GM21529 (cell line): Measurements from ENCODE around the gene STK4.
"Not testable (repeated sequence)": the region's sequence is repeated elsewhere in the genome, so short reads cannot be mapped to it uniquely, and the experiment has no call there.

Experiments used
- ATAC-seq: cut with Tn5 transposase; IDR thresholded peaks from one replicate; pipeline ENCODE4 v1.9.1; 2021; ENCODE audit not compliant: unreplicated experiment

The STK4 gene

GRCh38 chr20:45021631-45022030 lies 55.3 kb downstream of the STK4 start:
- ATAC-seq, result no peak

- ATAC-seq, result not testable (repeated sequence)
Measured at GRCh38 chr20:45023140-45023539, 56.8 kb downstream of the STK4 start.

GRCh38 chr20:45028424-45029136 lies 62.3 kb downstream of the STK4 start:
- ATAC-seq, result no peak

- no peak for ATAC-seq
Measured at GRCh38 chr20:45029884-45030283, 63.6 kb downstream of the STK4 start.

GRCh38 chr20:45032276-45032675 lies 66.0 kb downstream of the STK4 start:
- no peak for ATAC-seq

- ATAC-seq, result no peak
Measured at GRCh38 chr20:45032781-45033180, 66.5 kb downstream of the STK4 start.

GRCh38 chr20:45034436-45034835 lies 68.1 kb downstream of the STK4 start:
- no peak for ATAC-seq

- no peak for ATAC-seq
Measured at GRCh38 chr20:45036044-45036755, 69.9 kb downstream of the STK4 start.

GRCh38 chr20:45037050-45037449 lies 70.7 kb downstream of the STK4 start:
- no peak for ATAC-seq

GRCh38 chr20:45037635-45038034 lies 71.3 kb downstream of the STK4 start:
- ATAC-seq, result no peak

GRCh38 chr20:45038745-45039474 lies 72.6 kb downstream of the STK4 start:
- no peak for ATAC-seq

- ATAC-seq, result no peak
Measured at GRCh38 chr20:45039475-45039820, 73.1 kb downstream of the STK4 start.

GRCh38 chr20:45041464-45042337 lies 75.4 kb downstream of the STK4 start:
- ATAC-seq, result no peak

- ATAC-seq, result no peak
Measured at GRCh38 chr20:45042978-45043377, 76.7 kb downstream of the STK4 start.

- ATAC-seq, result no peak
Measured at GRCh38 chr20:45044084-45044573, 77.8 kb downstream of the STK4 start.

GRCh38 chr20:45044601-45045000 lies 78.3 kb downstream of the STK4 start:
- ATAC-seq, result no peak

GRCh38 chr20:45047581-45048119 lies 81.3 kb downstream of the STK4 start:
- ATAC-seq, result no peak

- no peak for ATAC-seq
Measured at GRCh38 chr20:45049438-45049837, 83.1 kb downstream of the STK4 start.

GRCh38 chr20:45049904-45050471 lies 83.7 kb downstream of the STK4 start:
- ATAC-seq, result no peak
